Limb (tissue), 2 donors: ENCODE data around the gene HMGCR.
"Not testable (repeated sequence)": the region's sequence is repeated elsewhere in the genome, so short reads cannot be mapped to it uniquely, and the experiment has no call there.

Experiments used
- DNase-seq, 2 donors: peaks; one replicate each; pipeline ENCODE4 v3.0.0-alpha.2; 2016; ENCODE audit errors: extremely low spot score in 2 of 2

The HMGCR gene

DNA sequence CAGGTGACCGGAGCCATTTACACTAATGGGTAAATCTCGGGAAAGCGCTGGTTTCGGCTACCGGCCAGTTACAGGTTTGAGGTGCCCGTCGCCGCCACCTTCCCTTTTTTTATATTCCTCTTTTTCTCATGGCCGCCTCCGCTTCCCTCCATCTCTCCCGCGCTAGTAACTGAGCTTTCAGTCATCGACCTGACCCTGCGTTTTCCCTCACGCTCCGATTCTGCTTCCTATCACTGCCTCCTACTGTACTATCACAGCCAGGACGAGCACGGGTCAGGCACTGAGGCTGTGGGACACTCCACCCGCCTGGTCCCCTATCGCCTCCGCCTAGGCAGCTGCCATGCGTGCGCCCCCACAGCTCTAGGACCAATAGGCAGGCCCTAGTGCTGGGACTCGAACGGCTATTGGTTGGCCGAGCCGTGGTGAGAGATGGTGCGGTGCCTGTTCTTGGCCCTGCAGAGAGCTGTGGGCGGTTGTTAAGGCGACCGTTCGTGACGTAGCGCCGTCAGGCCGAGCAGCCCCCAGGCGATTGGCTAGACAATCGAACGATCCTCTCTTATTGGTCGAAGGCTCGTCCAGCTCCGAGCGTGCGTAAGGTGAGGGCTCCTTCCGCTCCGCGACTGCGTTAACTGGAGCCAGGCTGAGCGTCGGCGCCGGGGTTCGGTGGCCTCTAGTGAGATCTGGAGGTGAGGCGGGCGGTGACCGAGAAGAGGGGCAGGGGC is at the start of gene HMGCR:
HMGCR (plus strand) TSS at position 606 of the 722 bp plus-strand sequence. CDS start 5,386 bp downstream, outside the sequence.
- peak; percentile 97 to 100 for DNase-seq

DNA sequence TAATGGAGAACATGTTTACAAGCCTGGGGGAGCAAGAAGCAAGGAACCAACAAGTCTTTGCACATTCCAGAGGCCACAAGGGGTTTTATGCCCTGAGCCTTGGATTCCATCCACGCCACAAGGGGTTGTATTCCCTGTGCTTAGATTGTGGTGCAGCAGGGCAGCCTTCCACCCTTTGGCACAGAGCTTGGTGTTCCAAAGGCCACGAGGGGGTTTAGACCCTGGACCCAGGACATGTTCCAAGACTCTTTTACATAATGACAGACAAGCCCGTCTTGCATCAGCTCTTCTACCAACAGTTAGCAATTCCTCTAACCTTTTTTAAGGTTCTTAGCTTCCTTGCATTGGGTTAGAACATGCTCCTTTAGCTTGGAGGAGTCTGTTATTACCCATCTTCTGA is 45.2 kb upstream of the HMGCR start:
- not testable (repeated sequence) for DNase-seq

DNA sequence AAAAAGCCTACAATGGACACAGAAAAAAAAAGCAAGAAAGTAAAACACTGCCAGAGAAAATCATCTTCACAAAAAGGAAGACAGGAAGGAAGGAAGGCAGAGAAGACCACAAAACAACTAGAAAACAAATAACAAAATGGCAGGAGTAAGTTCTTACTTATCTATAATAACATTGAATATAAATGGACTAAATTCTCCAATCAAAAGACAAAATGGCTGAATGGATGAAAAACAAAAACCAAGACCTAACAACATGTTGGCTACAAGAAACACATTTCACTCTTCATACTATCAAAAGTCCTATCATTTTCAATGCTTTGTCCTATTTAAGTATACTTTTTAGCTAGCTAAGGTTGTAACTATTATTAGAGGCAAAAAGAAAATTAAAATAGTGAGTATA is 36.9 kb upstream of the HMGCR start:
- DNase-seq = no peak

DNA sequence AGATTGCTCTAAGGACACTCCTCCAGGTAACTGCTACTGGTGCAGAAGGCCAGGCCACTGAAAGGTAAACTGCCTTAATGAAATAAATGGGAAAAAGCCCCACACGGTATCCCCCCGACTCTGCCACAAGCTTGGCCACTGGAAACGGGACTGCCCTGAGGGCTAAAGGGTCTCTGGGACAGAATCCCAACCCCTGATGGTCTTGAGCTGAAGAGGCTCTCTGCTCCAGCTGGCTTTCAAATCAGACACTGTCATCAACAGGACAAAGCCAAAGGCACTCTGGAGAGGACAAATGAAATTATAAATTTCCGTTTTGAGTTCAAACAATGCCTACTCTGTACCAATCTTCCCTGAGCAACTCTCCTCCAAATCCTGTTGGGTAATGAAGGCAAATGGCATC is 33.6 kb upstream of the HMGCR start:
- no peak for DNase-seq

DNA sequence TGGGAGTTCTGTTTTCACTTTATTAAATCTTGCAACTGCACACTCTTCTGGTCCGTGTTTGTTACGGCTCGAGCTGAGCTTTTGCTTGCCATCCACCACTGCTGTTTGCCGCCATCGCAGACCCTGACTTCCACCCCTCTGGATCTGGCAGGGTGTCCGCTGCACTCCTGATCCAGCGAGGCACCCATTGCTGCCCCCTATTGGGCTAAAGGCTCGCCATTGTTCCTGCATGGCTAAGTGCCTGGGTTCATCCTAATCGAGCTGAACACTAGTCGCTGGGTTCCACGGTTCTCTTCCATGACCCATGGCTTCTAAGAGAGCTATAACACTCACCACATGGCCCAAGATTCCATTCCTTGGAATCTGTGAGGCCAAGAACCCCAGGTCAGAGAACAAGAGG is 32.5 kb upstream of the HMGCR start:
- DNase-seq = not testable (repeated sequence)

DNA sequence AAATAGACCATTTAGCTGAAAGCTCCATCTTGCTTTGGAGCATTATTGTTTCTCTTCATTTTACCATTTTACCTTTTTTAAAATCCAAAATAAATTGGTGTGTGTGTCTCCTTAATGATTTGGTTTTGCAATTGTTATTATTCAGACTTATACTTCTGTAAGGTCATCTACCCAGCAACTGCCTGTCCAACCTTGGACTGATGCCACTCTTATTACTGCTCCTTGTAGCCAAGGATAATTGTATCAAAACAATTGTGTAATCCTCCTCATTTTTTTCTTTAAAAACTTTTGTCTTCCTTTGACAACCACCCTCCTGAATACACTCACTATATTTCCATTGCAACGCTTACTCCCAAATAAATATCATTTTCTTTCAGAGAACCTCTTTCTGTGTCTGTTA is 30.3 kb upstream of the HMGCR start:
- no peak for DNase-seq

DNA sequence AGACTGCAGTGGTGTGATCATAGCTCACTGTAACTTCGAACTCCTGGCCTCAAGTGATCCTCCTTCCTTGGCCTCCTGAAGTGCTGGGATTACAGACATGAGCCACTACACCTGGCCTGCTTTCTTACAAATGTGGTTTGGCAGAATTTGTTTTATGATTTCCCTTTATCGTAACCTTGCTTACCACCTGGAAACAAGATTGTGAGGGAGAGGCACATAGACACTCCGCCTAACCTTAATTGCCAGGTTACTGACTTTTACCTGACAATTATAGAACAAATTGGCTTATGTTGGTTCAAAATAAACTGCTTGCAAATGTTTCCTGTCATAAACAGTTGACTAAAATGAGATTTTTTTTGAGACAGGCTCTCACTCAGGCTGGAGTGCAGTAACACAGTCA is 26.8 kb upstream of the HMGCR start:
- DNase-seq = no peak

DNA sequence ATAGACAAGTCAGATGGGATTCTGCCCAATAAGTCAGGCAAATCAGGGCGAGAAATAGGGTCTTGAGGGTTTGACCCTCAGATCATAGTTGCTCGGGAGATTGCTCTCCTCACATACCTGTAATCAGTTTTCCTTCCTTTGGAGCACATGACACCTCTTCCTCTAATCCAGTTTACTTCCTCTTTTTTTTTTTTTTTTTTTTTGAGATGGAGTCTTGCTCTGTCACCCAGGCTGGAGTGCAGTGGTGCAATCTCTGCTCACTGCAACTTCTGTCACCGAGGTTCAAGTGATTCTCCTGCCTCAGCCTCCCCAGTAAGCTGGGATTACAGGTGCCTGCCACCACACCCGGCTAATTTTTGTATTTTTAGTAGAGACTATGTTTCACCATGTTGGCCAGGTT is 17.9 kb upstream of the HMGCR start:
- DNase-seq = not testable (repeated sequence)

DNA sequence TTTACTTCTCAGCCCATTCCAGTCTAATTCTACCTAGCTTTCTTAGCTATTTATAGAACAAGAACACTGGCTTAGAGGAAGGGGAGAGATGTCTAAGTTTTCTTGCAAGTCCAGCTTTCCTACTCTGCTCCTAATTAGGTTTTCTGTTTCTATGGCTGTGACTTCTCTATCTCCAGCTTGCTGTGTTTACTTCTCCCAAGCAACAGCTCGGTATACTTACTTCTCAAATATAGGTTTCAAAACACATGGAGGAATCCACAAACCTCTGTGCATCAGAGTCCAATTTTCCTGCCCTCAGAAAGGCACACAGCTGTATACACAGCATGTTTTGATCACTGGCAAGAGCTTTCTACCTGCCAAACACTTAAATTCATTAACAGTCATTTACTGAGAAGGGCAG is 17.4 kb upstream of the HMGCR start:
- no peak for DNase-seq

DNA sequence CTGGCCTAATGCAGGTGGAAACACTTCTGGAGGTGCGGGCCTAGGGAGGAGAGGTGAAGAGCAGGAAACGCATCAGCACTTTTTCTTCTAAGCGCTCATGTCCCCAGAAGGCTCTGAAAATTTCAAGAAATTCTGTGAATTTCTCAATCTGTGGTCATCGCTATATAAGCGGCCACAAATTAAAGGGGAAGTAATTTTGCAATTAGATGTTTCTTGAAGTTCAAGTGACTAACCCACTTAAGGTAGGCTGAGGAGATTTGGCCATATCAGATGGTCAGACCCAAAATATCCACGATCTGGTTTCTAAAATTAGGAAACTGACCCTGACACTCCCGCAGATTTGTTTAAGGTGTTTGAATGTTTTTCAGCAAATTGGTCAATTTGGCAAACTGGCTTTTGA is 16.6 kb upstream of the HMGCR start:
- no peak for DNase-seq

DNA sequence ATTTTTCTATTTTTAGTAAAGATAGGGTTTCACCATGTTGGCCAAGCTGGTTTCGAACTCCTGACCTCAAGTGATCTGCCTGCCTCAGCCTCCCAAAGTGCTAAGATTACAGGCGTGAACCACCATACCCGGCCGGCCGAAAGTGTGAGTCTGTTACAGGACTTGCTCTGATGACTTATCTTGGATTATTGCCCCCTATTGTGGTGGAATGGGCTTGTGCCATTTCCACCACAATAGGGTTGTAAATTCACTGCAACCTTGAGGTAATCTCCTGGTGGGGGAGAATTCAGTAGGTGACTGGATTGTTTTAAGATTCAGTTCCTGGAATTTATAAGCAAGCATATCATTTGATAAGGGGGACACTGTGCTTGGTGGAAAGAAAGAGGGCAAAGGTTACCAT is 15.0 kb upstream of the HMGCR start:
- DNase-seq = no peak

DNA sequence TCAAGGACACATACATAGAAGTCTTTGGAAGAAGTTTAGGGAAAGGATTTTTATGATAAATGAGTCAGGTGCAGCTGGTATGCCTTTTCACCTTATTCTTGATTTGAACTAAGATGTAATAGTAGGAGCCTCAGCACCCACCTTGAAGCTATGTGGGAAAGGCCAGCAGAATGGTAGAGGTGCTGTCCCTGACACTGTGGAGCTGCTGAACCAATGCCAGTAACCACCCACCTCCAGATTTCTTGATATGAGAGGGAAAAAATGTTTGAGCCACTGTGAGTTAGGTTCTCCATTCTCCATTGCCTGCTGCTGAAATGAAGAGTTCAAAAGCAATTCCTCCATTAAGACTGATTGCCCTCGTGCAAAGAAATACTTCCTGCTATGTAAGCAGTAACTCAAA is 12.2 kb upstream of the HMGCR start:
- DNase-seq = no peak

DNA sequence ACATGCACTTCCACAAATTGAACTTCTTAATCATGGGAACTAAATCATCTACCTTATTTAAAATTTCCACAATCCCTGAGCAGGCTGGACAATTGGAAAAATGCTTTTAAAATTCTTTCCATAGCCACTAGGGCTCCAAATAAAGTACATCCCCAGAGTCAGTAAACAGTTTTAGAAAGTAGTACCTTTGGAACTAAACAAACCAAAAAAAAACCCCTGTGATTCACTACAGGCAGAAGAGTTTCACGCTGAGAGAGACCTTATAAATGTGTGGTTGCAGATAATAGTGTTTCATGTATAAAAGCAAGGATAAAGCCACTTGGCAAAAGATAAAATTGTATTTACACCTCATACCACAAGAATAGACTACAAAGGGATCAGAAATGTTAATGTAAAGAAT is 11.8 kb upstream of the HMGCR start:
- DNase-seq = no peak

DNA sequence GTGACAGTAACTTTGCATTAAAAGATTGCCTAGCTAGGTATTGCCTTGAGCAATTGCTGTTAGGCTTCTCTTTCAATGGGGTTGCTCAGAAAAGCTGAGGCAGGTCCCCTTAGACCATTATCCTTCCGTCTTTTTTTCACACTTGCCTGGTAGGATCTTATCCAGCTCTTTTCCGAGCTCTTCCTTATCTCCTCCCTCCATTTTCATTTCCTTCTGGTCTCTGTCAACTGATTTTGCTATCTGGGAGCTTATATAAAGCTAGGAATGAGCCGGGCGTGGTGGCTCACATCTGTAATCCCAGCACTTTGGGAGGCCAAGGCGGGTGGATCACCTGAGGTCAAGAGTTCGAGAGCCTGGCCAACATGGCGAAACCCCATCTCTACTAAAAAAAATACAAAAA is 6.6 kb upstream of the HMGCR start:
- no peak for DNase-seq

DNA sequence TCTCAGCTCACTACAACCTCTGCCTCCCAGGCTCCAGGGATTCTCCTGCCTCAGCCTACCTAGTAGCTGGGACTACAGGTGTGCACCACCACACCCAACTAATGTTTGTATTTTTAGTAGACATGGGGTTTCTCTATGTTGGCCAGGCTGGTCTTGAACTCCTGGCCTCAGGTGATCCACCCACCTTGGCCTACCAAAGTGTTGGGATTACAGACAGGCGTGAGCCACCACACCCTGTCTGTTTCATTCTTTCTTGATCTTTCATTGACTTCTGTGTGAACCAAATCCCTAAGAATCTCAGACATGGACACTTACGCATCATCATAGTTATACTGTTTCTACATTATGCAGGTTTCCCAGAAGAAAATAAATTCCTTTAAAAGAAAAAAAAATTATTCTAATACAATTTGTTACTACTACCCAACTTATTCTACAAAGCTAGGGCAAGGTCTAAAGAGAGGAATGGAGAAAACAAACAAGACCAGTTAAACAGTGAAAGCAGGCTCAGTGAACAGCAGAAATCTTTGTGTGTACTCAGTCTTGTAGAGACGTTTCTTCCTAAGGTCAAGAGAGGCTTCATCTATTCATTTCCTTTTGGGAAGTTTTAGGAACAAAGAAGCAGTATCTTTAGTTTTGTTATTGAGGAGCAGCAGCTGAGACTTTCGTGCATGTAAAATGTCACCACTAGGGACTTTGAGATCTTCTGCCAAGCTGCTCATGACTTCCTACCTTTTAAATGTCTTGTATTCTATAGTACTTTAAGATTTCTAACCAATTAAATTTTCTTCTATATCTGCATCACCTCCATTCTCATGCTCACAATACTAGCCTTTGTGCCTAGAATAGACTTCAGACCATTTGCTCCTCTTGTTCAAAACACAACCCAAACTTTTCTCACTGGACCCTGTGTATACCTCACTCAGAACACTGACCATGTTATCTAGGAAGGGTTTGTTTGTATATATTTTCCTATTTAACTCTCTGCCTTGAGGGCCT is 5.6 kb upstream of the HMGCR start:
- DNase-seq = no peak

DNA sequence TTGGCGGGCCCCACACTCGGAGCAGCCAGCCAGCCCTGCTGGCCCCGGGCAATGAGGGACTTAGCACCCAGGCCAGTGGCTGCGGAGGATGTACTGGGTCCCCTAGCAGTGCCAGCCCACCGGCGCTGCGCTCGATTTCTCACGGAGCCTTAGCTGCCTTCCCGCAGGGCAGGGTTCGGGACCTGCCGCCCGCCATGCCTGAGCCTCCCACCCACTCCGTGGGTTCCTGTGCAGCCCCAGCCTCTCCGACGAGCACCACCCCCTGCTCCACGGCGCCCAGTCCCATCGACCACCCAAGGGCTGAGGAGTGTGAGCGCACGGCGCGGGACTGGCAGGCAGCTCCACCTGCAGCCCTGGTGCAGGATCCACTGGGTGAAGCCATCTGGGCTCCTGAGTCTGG is 3.3 kb upstream of the HMGCR start:
- not testable (repeated sequence) for DNase-seq

DNA sequence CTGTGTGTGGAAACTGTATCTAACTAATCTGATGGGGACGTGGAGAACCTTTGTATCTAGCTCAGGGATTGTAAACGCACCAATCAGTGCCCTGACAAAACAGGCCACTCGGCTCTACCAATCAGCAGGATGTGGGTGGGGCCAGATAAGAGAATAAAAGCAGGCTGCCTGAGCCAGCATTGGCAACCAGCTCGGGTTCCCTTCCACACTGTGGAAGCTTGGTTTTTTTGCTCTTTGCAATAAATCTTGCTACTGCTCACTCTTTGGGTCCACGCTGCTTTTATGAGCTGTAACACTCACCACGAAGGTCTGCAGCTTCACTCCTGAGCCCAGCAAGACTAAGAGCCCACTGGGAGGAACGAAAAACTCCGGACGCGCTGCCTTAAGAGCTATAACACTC is 2.6 kb upstream of the HMGCR start:
- not testable (repeated sequence) for DNase-seq

DNA sequence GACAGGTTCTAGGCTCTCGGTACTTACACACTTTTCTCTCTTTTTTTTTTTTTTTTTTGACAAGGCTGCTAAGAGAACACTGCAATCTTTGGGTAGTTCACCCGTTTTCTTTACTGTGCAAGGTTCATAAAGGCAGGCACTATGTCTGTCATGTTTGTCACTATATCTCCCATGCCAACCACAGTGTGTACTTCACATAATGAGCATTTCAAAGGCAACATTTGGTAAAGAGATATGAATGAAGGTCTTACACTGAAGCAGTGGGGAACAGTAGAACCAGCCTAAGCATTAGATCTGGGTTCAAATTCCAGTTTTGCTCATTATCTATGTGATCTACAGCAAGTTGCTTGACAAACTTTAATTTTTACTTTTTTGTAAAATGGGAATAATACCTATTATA is 1.5 kb upstream of the HMGCR start:
- no peak for DNase-seq

DNA sequence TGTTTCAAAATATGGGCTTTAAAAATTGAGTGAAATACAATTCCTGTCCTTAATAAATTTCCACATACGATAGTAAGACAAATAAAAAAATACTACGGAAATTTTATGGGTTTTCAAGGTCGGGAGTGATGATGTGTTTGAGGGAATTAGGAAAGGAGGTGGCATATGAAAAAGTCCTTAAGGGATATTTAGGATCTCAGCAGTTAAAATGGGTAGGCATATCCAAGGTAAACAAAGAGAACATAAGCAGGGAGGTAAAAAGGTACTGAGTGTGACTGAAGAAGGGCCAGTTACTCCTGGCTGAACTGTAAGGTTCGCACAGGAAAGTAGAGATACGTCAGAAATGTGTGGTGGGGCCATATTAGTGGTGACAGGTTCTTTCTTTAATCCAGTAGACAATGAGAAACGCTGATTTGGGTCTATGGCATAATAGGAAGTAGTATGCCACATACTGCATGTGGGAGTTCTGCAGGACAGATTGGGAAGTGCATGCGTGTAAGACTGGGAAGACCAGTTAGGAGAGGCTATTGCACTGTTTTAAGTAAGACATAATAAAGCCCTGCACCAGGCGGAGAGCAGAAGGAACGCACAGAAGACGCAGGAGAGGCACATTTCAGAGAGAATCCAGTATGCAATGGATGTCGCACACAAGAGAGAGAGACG is 937 bp upstream of the HMGCR start:
- DNase-seq = peak in 1 of 2 donors; percentile 80

DNA sequence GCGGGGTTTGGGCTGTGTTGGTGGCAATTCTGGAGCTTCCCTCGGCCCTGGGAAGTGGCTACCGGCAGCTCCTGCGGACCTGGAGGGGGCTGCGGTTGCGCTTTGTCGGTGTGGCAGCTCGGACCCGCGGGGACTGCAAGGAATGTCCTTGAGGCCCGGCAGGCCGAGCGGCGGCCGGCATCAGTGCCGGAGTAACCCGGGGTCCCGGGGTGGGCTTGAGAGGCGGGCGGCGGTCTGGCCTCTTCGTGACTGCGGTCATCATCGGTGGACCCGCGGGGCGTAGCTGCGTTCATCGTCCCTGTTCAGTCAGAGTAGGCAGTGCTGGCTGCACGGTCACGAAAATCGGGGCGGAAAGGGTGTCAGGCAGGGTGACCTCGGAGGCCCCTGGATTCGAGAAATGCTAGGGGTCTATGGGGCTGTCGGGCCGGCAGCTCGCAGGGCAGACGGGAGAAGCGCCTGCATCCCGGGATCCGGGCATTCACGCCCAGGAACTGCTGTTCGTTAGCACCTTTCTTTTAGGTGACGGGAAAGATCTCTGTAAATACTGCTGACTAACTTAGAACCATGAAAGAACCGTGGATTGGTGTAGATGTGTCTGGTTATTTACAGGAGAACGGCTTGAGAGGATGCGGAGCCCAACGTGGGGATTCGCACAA is 474 bp downstream of the HMGCR start:
- DNase-seq = peak in 1 of 2 donors; percentile 8

DNA sequence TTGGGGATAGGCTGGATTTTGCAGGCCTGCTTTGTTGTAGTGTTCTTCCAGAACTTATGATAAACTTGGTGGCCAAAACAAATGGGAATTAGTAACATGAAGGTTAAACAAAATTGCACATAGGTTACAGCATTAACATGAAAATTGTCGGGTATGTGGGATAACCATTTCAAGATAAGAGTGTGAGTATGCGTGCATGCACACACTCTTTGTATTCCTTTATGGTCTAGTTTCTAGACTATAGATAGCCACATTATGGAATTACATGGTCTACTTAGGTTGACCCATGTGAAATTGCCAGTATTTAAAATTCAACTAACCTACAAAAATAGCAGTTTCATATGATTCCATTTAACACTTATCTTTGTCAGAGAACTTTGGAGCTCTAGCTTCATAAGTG is 1.4 kb downstream of the HMGCR start:
- no peak for DNase-seq
